H9 (cell line): ENCODE measurements around the gene SLC37A2. TPM values are rescaled to one million over a fixed set of nuclear protein-coding genes. Genes with fewer than 3 reads are reported as not detected.
"Not testable (repeated sequence)": the region's sequence is repeated elsewhere in the genome, so short reads cannot be mapped to it uniquely, and the experiment has no call there.

Experiments used
- DNase-seq: peaks from one replicate; pipeline ENCODE4 v3.0.0-alpha.2; 2017
- H2AFZ ChIP-seq: one replicate; pipeline ENCODE4 v1.6.1; 2013; ENCODE audit warnings: mild to moderate bottlenecking, low read length, control low read depth, moderate library complexity
- H2AK5ac ChIP-seq: 2 replicates; pipeline ENCODE4 v1.6.1; 2013; ENCODE audit warnings: low read length, control low read depth, mixed read lengths; ENCODE audit not compliant: insufficient read length
- H2BK120ac ChIP-seq: one replicate; pipeline ENCODE4 v1.6.1; 2013; ENCODE audit warnings: low read depth, mild to moderate bottlenecking, low read length, control low read depth, inconsistent platforms; ENCODE audit not compliant: poor library complexity, severe bottlenecking
- H2BK12ac ChIP-seq: 2 replicates; pipeline ENCODE4 v1.6.1; 2013; ENCODE audit warnings: low read length, control low read depth, mixed read lengths, low read depth; ENCODE audit not compliant: insufficient read length
- H2BK15ac ChIP-seq: 2 replicates; pipeline ENCODE4 v1.6.1; 2013; ENCODE audit warnings: low read depth, low read length, control low read depth
- H2BK20ac ChIP-seq: one replicate; pipeline ENCODE4 v1.6.1; 2013; ENCODE audit warnings: low read depth, mild to moderate bottlenecking, low read length, control low read depth, inconsistent platforms; ENCODE audit not compliant: poor library complexity, severe bottlenecking
- H2BK5ac ChIP-seq: 2 replicates; pipeline ENCODE4 v1.6.1; 2013; ENCODE audit warnings: low read length, control low read depth, mixed read lengths; ENCODE audit not compliant: insufficient read length
- H3K14ac ChIP-seq: 2 replicates; pipeline ENCODE4 v1.6.1; 2013; ENCODE audit warnings: low read length, control low read depth; ENCODE audit not compliant: insufficient read depth
- H3K18ac ChIP-seq: 2 replicates; pipeline ENCODE4 v1.6.1; 2013; ENCODE audit warnings: low read depth, mild to moderate bottlenecking, mixed read lengths, low read length, control low read depth; ENCODE audit not compliant: insufficient read length
- H3K23ac ChIP-seq: 2 replicates; pipeline ENCODE4 v1.6.1; 2013; ENCODE audit warnings: low read length, control low read depth, mixed read lengths, low read depth; ENCODE audit not compliant: insufficient read length
- H3K23me2 ChIP-seq: 2 replicates; pipeline ENCODE4 v1.6.1; 2013; ENCODE audit warnings: low read depth, mild to moderate bottlenecking, mixed read lengths, low read length, control low read depth; ENCODE audit not compliant: insufficient read length, poor library complexity, severe bottlenecking
- H3K27ac ChIP-seq: 2 replicates; pipeline ENCODE4 v1.5.1; 2013; ENCODE audit warnings: low read length, control low read depth, mixed read lengths, low read depth; ENCODE audit not compliant: insufficient read length
- H3K27me3 ChIP-seq: 2 replicates; pipeline ENCODE4 v1.6.1; 2013; ENCODE audit warnings: low read length, control low read depth, inconsistent platforms; ENCODE audit not compliant: insufficient read depth
- H3K4ac ChIP-seq: 2 replicates; pipeline ENCODE4 v1.6.1; 2013; ENCODE audit warnings: low read depth, mild to moderate bottlenecking, control low read depth, inconsistent platforms, low read length, moderate library complexity
- H3K4me1 ChIP-seq: 2 replicates; pipeline ENCODE4 v1.6.1; 2013; ENCODE audit warnings: low read length, control low read depth, inconsistent platforms; ENCODE audit not compliant: insufficient read depth
- H3K4me2 ChIP-seq: 2 replicates; pipeline ENCODE4 v1.6.1; 2013; ENCODE audit warnings: low read length, control low read depth, mixed read lengths; ENCODE audit not compliant: insufficient read length, insufficient read depth
- H3K56ac ChIP-seq: 2 replicates; pipeline ENCODE4 v1.6.1; 2013; ENCODE audit warnings: low read depth, mild to moderate bottlenecking, mixed read lengths, low read length, control low read depth; ENCODE audit not compliant: insufficient read length
- H3K79me1 ChIP-seq: 2 replicates; pipeline ENCODE4 v1.6.1; 2013; ENCODE audit warnings: low read depth, mild to moderate bottlenecking, moderate library complexity, low read length, control low read depth, inconsistent platforms; ENCODE audit not compliant: insufficient read depth, poor library complexity, severe bottlenecking
- H3K79me2 ChIP-seq: 2 replicates; pipeline ENCODE4 v1.6.1; 2013; ENCODE audit warnings: low read length, control low read depth, inconsistent platforms; ENCODE audit not compliant: insufficient read depth
- H3K9ac ChIP-seq: 2 replicates; pipeline ENCODE4 v1.6.1; 2013; ENCODE audit warnings: low read length, control low read depth, mixed read lengths; ENCODE audit not compliant: insufficient read length; ENCODE audit errors: extremely low read depth
- H3K9me3 ChIP-seq: one replicate; pipeline ENCODE4 v1.6.1; 2013; ENCODE audit warnings: low read depth, low read length, inconsistent platforms; ENCODE audit not compliant: control insufficient read depth
- H3T11ph ChIP-seq: one replicate; pipeline ENCODE4 v1.6.1; 2013; ENCODE audit warnings: mild to moderate bottlenecking, low read length, control low read depth, inconsistent platforms
- H4K20me1 ChIP-seq: one replicate; pipeline ENCODE4 v1.6.1; 2013; ENCODE audit not compliant: control insufficient read depth, insufficient read length, insufficient read depth
- H4K5ac ChIP-seq: 2 replicates; pipeline ENCODE4 v1.6.1; 2013; ENCODE audit warnings: low read depth, mild to moderate bottlenecking, mixed read lengths, low read length, control low read depth; ENCODE audit not compliant: insufficient read length
- H4K8ac ChIP-seq: replicated peaks from 2 replicates; pipeline ENCODE4 v1.6.1; 2013; ENCODE audit warnings: low read length, control low read depth, mixed read lengths, low read depth; ENCODE audit not compliant: insufficient read length
- H4K91ac ChIP-seq: 2 replicates; pipeline ENCODE4 v1.6.1; 2013; ENCODE audit warnings: low read depth, mild to moderate bottlenecking, moderate library complexity, mixed read lengths, low read length, control low read depth; ENCODE audit not compliant: insufficient read length
- H3K27ac Mint-ChIP-seq, 3 experiments: 2 replicates in 2 of 3; 3 replicates in 1 of 3; pipeline ENCODE4 v1.8.0; 2020 to 2021; ENCODE audit warnings: mixed read lengths in 3 of 3, mild to moderate bottlenecking in 1 of 3, moderate library complexity in 1 of 3
- H3K27me3 Mint-ChIP-seq: 2 replicates; pipeline ENCODE4 v1.8.0; 2021; ENCODE audit warnings: low read depth, mild to moderate bottlenecking, moderate library complexity, mixed read lengths
- H3K36me3 Mint-ChIP-seq, 3 experiments: 2 replicates in 2 of 3; 3 replicates in 1 of 3; pipeline ENCODE4 v1.8.0; 2020 to 2021; ENCODE audit warnings: low read depth in 3 of 3, mixed read lengths in 3 of 3; ENCODE audit not compliant: insufficient read depth in 1 of 3
- H3K4me1 Mint-ChIP-seq, 2 experiments: 2 replicates each; pipeline ENCODE4 v1.8.0; 2020; ENCODE audit warnings: mixed read lengths in 2 of 2
- H3K4me3 Mint-ChIP-seq, 2 experiments: 2 replicates in 1 of 2; 3 replicates in 1 of 2; pipeline ENCODE4 v1.8.0; 2020 to 2021; ENCODE audit warnings: mild to moderate bottlenecking in 2 of 2, mixed read lengths in 2 of 2, moderate library complexity in 1 of 2
- H3K9me3 Mint-ChIP-seq, 2 experiments: 2 replicates in 1 of 2; 3 replicates in 1 of 2; pipeline ENCODE4 v1.8.0; 2020; ENCODE audit warnings: mild to moderate bottlenecking in 2 of 2, mixed read lengths in 2 of 2, moderate library complexity in 1 of 2
- WGBS: extraction: QIAGEN DNeasy Blood & Tissue Kit; methylation state at CpG from one replicate; pipeline ENCODE4 v1.1.7; 2013; ENCODE audit warnings: missing lambda C conversion rate, low lambda C conversion rate, mixed read lengths; ENCODE audit not compliant: insufficient read length; ENCODE audit errors: extremely low coverage; 5-methylcytosine and 5-hydroxymethylcytosine counted together
- total RNA-seq: library from RNA; stranded (reverse); gene quantifications from 2 replicates; pipeline ENCODE4 v1.2.1, GENCODE V29; 2021

Gene SLC37A2
- total RNA-seq, 1 experiment from 2014 or later: 1.2 TPM

DNA sequence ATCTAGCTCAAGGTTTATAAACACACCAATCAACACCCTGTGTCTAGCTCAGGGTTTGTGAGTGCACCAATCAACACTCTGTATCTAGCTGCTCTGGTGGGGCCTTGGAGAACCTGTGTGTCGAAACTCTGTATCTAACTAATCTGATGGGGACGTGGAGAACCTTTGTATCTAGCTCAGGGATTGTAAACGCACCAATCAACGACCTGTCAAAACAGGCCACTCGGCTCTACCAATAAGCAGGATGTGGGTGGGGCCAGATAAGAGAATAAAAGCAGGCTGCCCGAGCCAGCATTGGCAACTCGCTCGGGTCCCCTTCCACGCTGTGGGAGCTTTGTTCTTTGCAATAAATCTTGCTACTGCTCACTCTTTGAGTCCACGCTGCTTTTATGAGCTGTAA is 27.0 kb downstream of the SLC37A2 start:
- not testable (repeated sequence) for H3K36me3 Mint-ChIP-seq, H4K91ac ChIP-seq, H3K27me3 Mint-ChIP-seq, H3K14ac ChIP-seq, H4K20me1 ChIP-seq, H2AFZ ChIP-seq, H3K56ac ChIP-seq, H3K4me2 ChIP-seq, H2BK12ac ChIP-seq, H3T11ph ChIP-seq, H3K4me3 Mint-ChIP-seq, H3K9me3 Mint-ChIP-seq, H3K18ac ChIP-seq, H2BK15ac ChIP-seq, H3K79me2 ChIP-seq, H3K27ac ChIP-seq, H3K9me3 ChIP-seq, H4K8ac ChIP-seq, H3K23ac ChIP-seq, H4K5ac ChIP-seq, H2BK5ac ChIP-seq, H3K4ac ChIP-seq, H3K27ac Mint-ChIP-seq, H2AK5ac ChIP-seq, H3K4me1 ChIP-seq, H3K23me2 ChIP-seq, H3K79me1 ChIP-seq, H3K9ac ChIP-seq, DNase-seq, H2BK20ac ChIP-seq, H3K27me3 ChIP-seq, H2BK120ac ChIP-seq
- peaks cover 26% of the 10 kb centered on the region in 2 experiments for H3K4me1 Mint-ChIP-seq
- no CpG with 5 or more reads among the region's 10 CpGs for WGBS
